ENCODE measurements around the gene CDH24. TPM values are rescaled to one million over a fixed set of nuclear protein-coding genes. Genes with fewer than 3 reads are reported as not detected.

The CDH24 gene
- total and polyA plus RNA-seq, 2 donors (not counting 3 experiments of a cell fraction or from before 2014, with no cell fraction given): 21.7 to 52.9 TPM

DNA sequence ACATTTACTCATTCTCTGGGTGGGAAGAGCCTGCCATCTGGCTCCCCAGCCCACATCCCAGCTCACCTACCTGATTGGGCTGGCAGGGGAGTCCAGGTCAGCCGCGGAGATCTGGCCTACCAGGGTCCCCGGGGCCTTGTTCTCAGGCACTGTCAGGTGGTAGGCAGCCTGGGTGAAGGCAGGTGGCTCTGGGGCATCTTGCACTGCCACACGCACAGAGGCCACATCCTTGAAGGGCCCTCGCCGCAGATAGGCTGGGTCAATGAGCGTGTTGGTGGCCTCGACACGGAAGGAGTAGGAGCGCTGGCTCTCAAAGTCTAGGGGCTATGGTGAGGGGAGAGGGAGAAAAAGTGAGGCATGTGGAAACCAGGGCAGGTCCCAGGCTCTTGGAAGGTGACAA, 3.9 kb downstream of the CDH24 start:
- no peak overlapping the region for H3K27ac ChIP-seq (ENCODE audit: insufficient read depth, low read depth, low read length)
- H3K4me3 ChIP-seq (replicated peaks in 1 of 3; ENCODE audit: insufficient read depth in 1 of 3, low read depth in 1 of 3, low read length in 3 of 3): no peak overlapping the region
- CTCF ChIA-PET: interaction anchor here (1.9 to 13.4 kb wide), 2 partner anchors 9 to 65 kb away, joined by 6 to 1071 read pairs; partner anchors contain the start of gene AJUBA
- no peak overlapping the region for H3K9ac ChIP-seq (replicated peaks; ENCODE audit: extremely low read depth, insufficient read depth, low read length)
- FAIRE-seq: no peak
- H3K27me3 ChIP-seq (ENCODE audit: control insufficient read depth in 2 of 2, insufficient read depth in 2 of 2, low read length in 2 of 2): no peaks in the 10 kb centered on the region
- no peaks in the 10 kb centered on the region for H3K9me3 ChIP-seq (replicated peaks; ENCODE audit: control insufficient read depth, insufficient read depth, low read length)
- dilution Hi-C loops (cut with MboI; ENCODE audit: extremely low pct_ligation_motif_present, low sequenced_read_pairs): no loop called here
- H3K36me3 ChIP-seq (ENCODE audit: control insufficient read depth in 2 of 2, extremely low read depth in 1 of 2, insufficient read depth in 2 of 2, low read length in 2 of 2): peaks cover 0 to 13% of the 10 kb centered on the region in 2 experiments
- TF ChIP-seq POLR2A (IDR thresholded peaks at IDR 0.05; ENCODE audit: low read depth, low read length) (no peak), POLR2AphosphoS5 (IDR thresholded peaks at IDR 0.05; ENCODE audit: insufficient read depth, low read depth, low read length) (no peak), EZH2 (IDR thresholded peaks at IDR 0.05; ENCODE audit: borderline replicate concordance, low read depth, low read length, severe bottlenecking) (no peak), MYC (IDR thresholded peaks at IDR 0.05; ENCODE audit: low read depth, low read length) (no peak), GATA2 (IDR thresholded peaks at IDR 0.05; ENCODE audit: insufficient read depth, insufficient read length, low read depth, low read length) (no peak), FOS (IDR thresholded peaks at IDR 0.05; ENCODE audit: borderline replicate concordance, insufficient read depth, low read length) (no peak), JUN (IDR thresholded peaks at IDR 0.05; ENCODE audit: borderline replicate concordance, insufficient read depth, insufficient read length, low read depth) (no peak)
- TF ChIP-seq, protein P1, sequence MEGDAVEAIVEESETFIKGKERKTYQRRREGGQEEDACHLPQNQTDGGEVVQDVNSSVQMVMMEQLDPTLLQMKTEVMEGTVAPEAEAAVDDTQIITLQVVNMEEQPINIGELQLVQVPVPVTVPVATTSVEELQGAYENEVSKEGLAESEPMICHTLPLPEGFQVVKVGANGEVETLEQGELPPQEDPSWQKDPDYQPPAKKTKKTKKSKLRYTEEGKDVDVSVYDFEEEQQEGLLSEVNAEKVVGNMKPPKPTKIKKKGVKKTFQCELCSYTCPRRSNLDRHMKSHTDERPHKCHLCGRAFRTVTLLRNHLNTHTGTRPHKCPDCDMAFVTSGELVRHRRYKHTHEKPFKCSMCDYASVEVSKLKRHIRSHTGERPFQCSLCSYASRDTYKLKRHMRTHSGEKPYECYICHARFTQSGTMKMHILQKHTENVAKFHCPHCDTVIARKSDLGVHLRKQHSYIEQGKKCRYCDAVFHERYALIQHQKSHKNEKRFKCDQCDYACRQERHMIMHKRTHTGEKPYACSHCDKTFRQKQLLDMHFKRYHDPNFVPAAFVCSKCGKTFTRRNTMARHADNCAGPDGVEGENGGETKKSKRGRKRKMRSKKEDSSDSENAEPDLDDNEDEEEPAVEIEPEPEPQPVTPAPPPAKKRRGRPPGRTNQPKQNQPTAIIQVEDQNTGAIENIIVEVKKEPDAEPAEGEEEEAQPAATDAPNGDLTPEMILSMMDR (IDR thresholded peaks at IDR 0.05; ENCODE audit: extremely low read depth in 1 of 2, insufficient read depth in 1 of 2, low read depth in 1 of 2, low read length in 2 of 2): no peak
- TF ChIP-seq, protein P2, sequence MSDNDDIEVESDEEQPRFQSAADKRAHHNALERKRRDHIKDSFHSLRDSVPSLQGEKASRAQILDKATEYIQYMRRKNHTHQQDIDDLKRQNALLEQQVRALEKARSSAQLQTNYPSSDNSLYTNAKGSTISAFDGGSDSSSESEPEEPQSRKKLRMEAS (IDR thresholded peaks at IDR 0.05; ENCODE audit: insufficient read depth, insufficient read length): no peak
- DNase-seq (ENCODE audit: low read depth, low spot score): no peak
- H2AFZ ChIP-seq (ENCODE audit: low read depth, low read length): no peak overlapping the region
- POLR2A ChIA-PET: interaction anchor here (1.3 kb wide), 1 partner anchor 67 kb away, joined by 4 read pairs; no protein-coding TSS in a partner anchor
- intact Hi-C loops (cut with micrococcal nuclease): loop anchor here (10.0 kb wide), 1 partner anchor 229 kb away; the partner anchor contains the start of gene MRPL52
- no peaks in the 10 kb centered on the region for H3K79me2 ChIP-seq (ENCODE audit: control insufficient read depth, insufficient read depth, low read length)
- H3K9me1 ChIP-seq (replicated peaks; ENCODE audit: control insufficient read depth, extremely low read depth, insufficient read depth, low read length): no peaks in the 10 kb centered on the region
- H3K4me1 ChIP-seq (ENCODE audit: control insufficient read depth, extremely low read depth, insufficient read depth, low read length): peaks cover 12% of the 10 kb centered on the region
- no peak overlapping the region for H3K4me2 ChIP-seq (ENCODE audit: insufficient read depth, low read length)
- no peaks in the 10 kb centered on the region for H4K20me1 ChIP-seq (replicated peaks; ENCODE audit: control insufficient read depth, extremely low read depth, insufficient read depth, low read length)
- BruUV-seq (replicated peaks): no TSS peak
